Naive thymus-derived CD8-positive, alpha-beta T cell (primary cell): ENCODE data around the gene PDS5B. TPM values are rescaled to one million over a fixed set of nuclear protein-coding genes. Genes with fewer than 3 reads are reported as not detected.
"Not testable (repeated sequence)": the region's sequence is repeated elsewhere in the genome, so short reads cannot be mapped to it uniquely, and the experiment has no call there.

Experiments
- ATAC-seq, 2 donors: fragments of 150-1000 bp; cut with Tn5 transposase in 1 of 2; sonication (Bioruptor Pico), chemical (Tn5 transposase) in 1 of 2; 1 replicate in 1 of 2; 2 replicates in 1 of 2; pipeline ENCODE4 v1.10.0; 2021; ENCODE audit warnings: mild to moderate bottlenecking in 2 of 2, moderate library complexity in 2 of 2
- POLR2A ChIA-PET: fragments of 350-600 bp; sonication (Branson Sonifier 250); formaldehyde crosslinking; loops from one replicate; lab custom pipeline; 2021; ENCODE audit warnings: antibody characterized with exemption; lab: Charles Lee
- DNase-seq, 10 donors: peaks; one replicate each; pipeline versions ENCODE4 v3.0.0 to v3.0.0-alpha.2; 2020 to 2022
- H3K27ac Mint-ChIP-seq, 10 donors: one replicate each; pipeline ENCODE4 v1.8.0; 2020 to 2022; ENCODE audit warnings: mild to moderate bottlenecking in 10 of 10, mixed read lengths in 10 of 10, moderate library complexity in 4 of 10, inconsistent platforms in 1 of 10
- H3K27me3 Mint-ChIP-seq, 5 donors: one replicate each; pipeline ENCODE4 v1.8.0; 2021 to 2022; ENCODE audit warnings: mixed read lengths in 5 of 5
- H3K36me3 Mint-ChIP-seq, 3 donors: one replicate each; pipeline ENCODE4 v1.8.0; 2020 to 2022; ENCODE audit warnings: mixed read lengths in 3 of 3, mild to moderate bottlenecking in 2 of 3, inconsistent platforms in 1 of 3
- H3K4me1 Mint-ChIP-seq, 4 donors: one replicate each; pipeline ENCODE4 v1.8.0; 2021 to 2022; ENCODE audit warnings: mixed read lengths in 4 of 4
- H3K4me3 Mint-ChIP-seq, 10 donors: one replicate each; pipeline ENCODE4 v1.8.0; 2020 to 2022; ENCODE audit warnings: mild to moderate bottlenecking in 10 of 10, mixed read lengths in 10 of 10, moderate library complexity in 6 of 10, inconsistent platforms in 1 of 10
- H3K9me3 Mint-ChIP-seq, 9 donors: one replicate each; pipeline ENCODE4 v1.8.0; 2020 to 2022; ENCODE audit warnings: mixed read lengths in 9 of 9, mild to moderate bottlenecking in 3 of 9, inconsistent platforms in 1 of 9, moderate library complexity in 1 of 9
- polyA plus RNA-seq, 3 donors: library from polyadenylated mRNA; unstranded; fragments of 300-500 nt; fragmentation: Illumina TruSeq; gene quantifications; one replicate each; pipeline ENCODE4 v1.2.3, GENCODE V29; 2021
- total RNA-seq, 8 experiments: library from RNA in 2 of 8; stranded (reverse) in 2 of 8; gene quantifications; one replicate each; pipeline ENCODE4 v1.2.3 and lab custom pipeline; 2021 to 2026

PDS5B gene
- total and polyA plus RNA-seq, 5 experiments from 2014 or later = 32.0 to 71.6 (median 38.1) TPM

- POLR2A ChIA-PET, DNase-seq, ATAC-seq, H3K4me3 Mint-ChIP-seq, H3K4me1 Mint-ChIP-seq, H3K27me3 Mint-ChIP-seq, H3K27ac Mint-ChIP-seq: not testable (repeated sequence)
- Mint-ChIP-seq H3K36me3 (peaks cover 0 to 13% (median 9%) of the 10 kb centered on the region in 3 donors), H3K9me3 (peaks cover 4 to 22% (median 11%) of the 10 kb centered on the region in 9 donors)
Measured at GRCh38 chr13:32575687-32576086, 10.6 kb upstream of the PDS5B start.

GRCh38 chr13:32577032-32577431 is 9.2 kb upstream of the PDS5B start:
- no peak for DNase-seq
- no peaks in the 10 kb centered on the region for H3K27me3 Mint-ChIP-seq
- peaks cover 0 to 13% (median 9%) of the 10 kb centered on the region in 3 donors for H3K36me3 Mint-ChIP-seq
- H3K27ac Mint-ChIP-seq = no peak overlapping the region
- H3K4me1 Mint-ChIP-seq = no peaks in the 10 kb centered on the region
- H3K4me3 Mint-ChIP-seq = no peak overlapping the region
- POLR2A ChIA-PET = no interaction called here
- peaks cover 4 to 22% (median 11%) of the 10 kb centered on the region in 9 donors for H3K9me3 Mint-ChIP-seq
- no peak for ATAC-seq

- ATAC-seq (no peak), DNase-seq (peak in 3 of 10 donors; percentile 27 to 34 (median 31))
- POLR2A ChIA-PET = interaction anchor here (1.7 kb wide), 1 partner anchor 43 kb away, joined by 4 read pairs; the partner anchor contains the start of gene N4BP2L2
- Mint-ChIP-seq H3K36me3 (peaks cover 0 to 13% (median 9%) of the 10 kb centered on the region in 3 donors), H3K9me3 (peaks cover 4 to 22% (median 10%) of the 10 kb centered on the region in 9 donors), H3K27ac (no peak overlapping the region), H3K4me1 (peaks cover 5 to 10% (median 8%) of the 10 kb centered on the region in 4 donors), H3K27me3 (no peaks in the 10 kb centered on the region), H3K4me3 (no peak overlapping the region)
Measured at GRCh38 chr13:32581177-32581786, 5.0 kb upstream of the PDS5B start.

- POLR2A ChIA-PET = no interaction called here
- Mint-ChIP-seq H3K4me1 (peaks cover 5 to 10% (median 8%) of the 10 kb centered on the region in 4 donors), H3K27me3 (no peaks in the 10 kb centered on the region), H3K9me3 (peaks cover 0 to 14% (median 3%) of the 10 kb centered on the region in 9 donors), H3K4me3 (no peak overlapping the region), H3K27ac (no peak overlapping the region), H3K36me3 (peaks cover 0 to 8% (median 3%) of the 10 kb centered on the region in 3 donors)
- no peak for DNase-seq
- ATAC-seq = no peak
Measured at GRCh38 chr13:32582281-32582680, 4.0 kb upstream of the PDS5B start.

GRCh38 chr13:32582991-32583390 is 3.3 kb upstream of the PDS5B start:
- H3K9me3 Mint-ChIP-seq = peaks cover 0 to 9% (median 0%) of the 10 kb centered on the region in 9 donors
- DNase-seq (no peak), ATAC-seq (no peak)
- no peak overlapping the region for H3K27ac Mint-ChIP-seq
- H3K4me1 Mint-ChIP-seq = peaks cover 10 to 17% (median 15%) of the 10 kb centered on the region in 4 donors
- H3K4me3 Mint-ChIP-seq = no peak overlapping the region
- H3K36me3 Mint-ChIP-seq = peaks cover 0 to 4% (median 0%) of the 10 kb centered on the region in 3 donors
- no peaks in the 10 kb centered on the region for H3K27me3 Mint-ChIP-seq
- POLR2A ChIA-PET = no interaction called here

- POLR2A ChIA-PET = interaction anchor here (0.8 to 1.7 kb wide), 14 partner anchors 47 to 1138 kb away, joined by 3 to 10 read pairs (median 4); partner anchors contain the start of genes BRCA2, N4BP2L1, N4BP2L2 and ZAR1L
- DNase-seq = peak in 2 of 10 donors; percentile 9 to 13
- H3K9me3 Mint-ChIP-seq = peaks cover 0 to 2% (median 0%) of the 10 kb centered on the region in 9 donors
- no peaks in the 10 kb centered on the region for H3K27me3 Mint-ChIP-seq
- ATAC-seq = no peak
- peak overlapping the region; percentile 83 to 95 (median 92) for H3K27ac Mint-ChIP-seq
- H3K4me3 Mint-ChIP-seq = peak overlapping the region; percentile 81 to 95 (median 90)
- no peaks in the 10 kb centered on the region for H3K36me3 Mint-ChIP-seq
- peaks cover 26 to 41% (median 39%) of the 10 kb centered on the region in 4 donors for H3K4me1 Mint-ChIP-seq
Measured at GRCh38 chr13:32585550-32586079, 637 bp upstream of the PDS5B start.

GRCh38 chr13:32587011-32587810 is 959 bp downstream of the PDS5B start:
- peak overlapping the region; percentile 94 to 98 (median 96) for H3K27ac Mint-ChIP-seq
- H3K27me3 Mint-ChIP-seq = no peaks in the 10 kb centered on the region
- H3K36me3 Mint-ChIP-seq = no peaks in the 10 kb centered on the region
- H3K4me1 Mint-ChIP-seq = peaks cover 31 to 51% (median 49%) of the 10 kb centered on the region in 4 donors
- peaks cover 0 to 2% (median 0%) of the 10 kb centered on the region in 9 donors for H3K9me3 Mint-ChIP-seq
- DNase-seq (peak; percentile 29 to 77 (median 52)), ATAC-seq (peak; percentile 17 to 33)
- H3K4me3 Mint-ChIP-seq = peak overlapping the region; percentile 93 to 99 (median 97)
- POLR2A ChIA-PET = interaction anchor here (1.0 to 1.4 kb wide), 6 partner anchors 49 to 956 kb away, joined by 3 to 7 read pairs (median 6); partner anchors contain the start of gene N4BP2L2

GRCh38 chr13:32587811-32588170 is 1.5 kb downstream of the PDS5B start:
- peak overlapping the region; percentile 94 to 98 (median 96) for H3K27ac Mint-ChIP-seq

GRCh38 chr13:32588736-32589135 is 2.5 kb downstream of the PDS5B start:
- DNase-seq (no peak), ATAC-seq (no peak)
- H3K4me3 Mint-ChIP-seq = peak overlapping the region; percentile 64 to 97 (median 79)
- H3K9me3 Mint-ChIP-seq = peaks cover 0 to 2% (median 0%) of the 10 kb centered on the region in 9 donors
- H3K27ac Mint-ChIP-seq = peak overlapping the region in 8 of 10 donors; percentile 1 to 95 (median 52)
- H3K36me3 Mint-ChIP-seq = no peaks in the 10 kb centered on the region
- H3K27me3 Mint-ChIP-seq = no peaks in the 10 kb centered on the region
- POLR2A ChIA-PET = interaction anchor here (0.7 kb wide), 1 partner anchor 36 kb away, joined by 3 read pairs; no protein-coding TSS in a partner anchor
- H3K4me1 Mint-ChIP-seq = peaks cover 39 to 66% (median 62%) of the 10 kb centered on the region in 4 donors

More at GRCh38 chr13:32587811-32588170, 1.5 kb downstream of the PDS5B start:
- Mint-ChIP-seq H3K27me3 (no peaks in the 10 kb centered on the region), H3K36me3 (no peaks in the 10 kb centered on the region), H3K4me1 (peaks cover 36 to 57% (median 54%) of the 10 kb centered on the region in 4 donors), H3K4me3 (peak overlapping the region; percentile 93 to 99 (median 97)), H3K9me3 (peaks cover 0 to 2% (median 0%) of the 10 kb centered on the region in 9 donors)
- DNase-seq (peak in 1 of 10 donors; percentile 7), ATAC-seq (no peak)
- POLR2A ChIA-PET = interaction anchor here (1.0 to 1.4 kb wide), 6 partner anchors 49 to 955 kb away, joined by 3 to 7 read pairs (median 6); partner anchors contain the start of gene N4BP2L2

- ATAC-seq (no peak), DNase-seq (no peak)
- H3K4me3 Mint-ChIP-seq = peak overlapping the region in 7 of 10 donors; percentile 5 to 93 (median 43)
- no peaks in the 10 kb centered on the region for H3K36me3 Mint-ChIP-seq
- H3K27ac Mint-ChIP-seq = peak overlapping the region in 2 of 10 donors; percentile 45 to 72
- POLR2A ChIA-PET = no interaction called here
- peaks cover 42 to 74% (median 69%) of the 10 kb centered on the region in 4 donors for H3K4me1 Mint-ChIP-seq
- H3K27me3 Mint-ChIP-seq = no peaks in the 10 kb centered on the region
- peaks cover 0 to 2% (median 0%) of the 10 kb centered on the region in 9 donors for H3K9me3 Mint-ChIP-seq
Measured at GRCh38 chr13:32589471-32589870, 3.2 kb downstream of the PDS5B start.

- peak overlapping the region in 3 of 10 donors; percentile 8 to 34 (median 11) for H3K4me3 Mint-ChIP-seq
- DNase-seq (no peak), ATAC-seq (no peak)
- peak overlapping the region in 4 of 10 donors; percentile 3 to 31 (median 6) for H3K27ac Mint-ChIP-seq
- peaks cover 0 to 2% (median 0%) of the 10 kb centered on the region in 9 donors for H3K9me3 Mint-ChIP-seq
- no peaks in the 10 kb centered on the region for H3K27me3 Mint-ChIP-seq
- no peaks in the 10 kb centered on the region for H3K36me3 Mint-ChIP-seq
- H3K4me1 Mint-ChIP-seq = peaks cover 47 to 80% (median 72%) of the 10 kb centered on the region in 4 donors
- POLR2A ChIA-PET = no interaction called here
Measured at GRCh38 chr13:32590266-32590665, 4.0 kb downstream of the PDS5B start.

- H3K27ac Mint-ChIP-seq = peak overlapping the region in 1 of 10 donors; percentile 66
- POLR2A ChIA-PET = no interaction called here
- peaks cover 0 to 2% (median 0%) of the 10 kb centered on the region in 9 donors for H3K9me3 Mint-ChIP-seq
Measured at GRCh38 chr13:32592082-32592481, 5.8 kb downstream of the PDS5B start.

More at GRCh38 chr13:32592082-32592481, 5.8 kb downstream of the PDS5B start:
- peaks cover 47 to 91% (median 79%) of the 10 kb centered on the region in 4 donors for H3K4me1 Mint-ChIP-seq
- H3K36me3 Mint-ChIP-seq = peaks cover 0 to 2% (median 0%) of the 10 kb centered on the region in 3 donors
- no peak overlapping the region for H3K4me3 Mint-ChIP-seq
- H3K27me3 Mint-ChIP-seq = no peaks in the 10 kb centered on the region
- DNase-seq = no peak
- ATAC-seq = no peak
